Measurements from ENCODE around the gene ZNF736. TPM values are rescaled to one million over a fixed set of nuclear protein-coding genes. Genes with fewer than 3 reads are reported as not detected.

The ZNF736 gene
- total RNA-seq, 1 donor from 2014 or later = 23.2 TPM

- intact Hi-C loops (cut with micrococcal nuclease) = no loop called here
Observed at GRCh38 chr7:64400401-64400800, 86.6 kb downstream of the ZNF736 start.

Other genes with a start within 250 kb of the ZNF736 start
- not detected in 2 replicates for gene ZNF735, start 106.8 kb upstream of the ZNF736 start, total RNA-seq
- not detected in 2 replicates for gene ZNF679, start 85.5 kb upstream of the ZNF736 start, total RNA-seq
- 9.4 and 9.6 TPM in 2 replicates for gene ZNF680, start 249.1 kb downstream of the ZNF736 start, total RNA-seq

All from T-helper 1 cell treated with Interleukin-12 subunit alpha and Interleukin-12 subunit beta and Interleukin-4 antibody, amounts not matched to agents 30 ng/mL and 1 ng/mL, for 36 hours (primary cell).